ENCODE results near the gene RSRC1. TPM values are rescaled to one million over a fixed set of nuclear protein-coding genes. Genes with fewer than 3 reads are reported as not detected.
A peak's percentile ranks its signal among the peaks of the same experiment; 100 is the strongest.

The RSRC1 gene
- total RNA-seq, 1 donor from 2014 or later: 44.6 TPM

DNA sequence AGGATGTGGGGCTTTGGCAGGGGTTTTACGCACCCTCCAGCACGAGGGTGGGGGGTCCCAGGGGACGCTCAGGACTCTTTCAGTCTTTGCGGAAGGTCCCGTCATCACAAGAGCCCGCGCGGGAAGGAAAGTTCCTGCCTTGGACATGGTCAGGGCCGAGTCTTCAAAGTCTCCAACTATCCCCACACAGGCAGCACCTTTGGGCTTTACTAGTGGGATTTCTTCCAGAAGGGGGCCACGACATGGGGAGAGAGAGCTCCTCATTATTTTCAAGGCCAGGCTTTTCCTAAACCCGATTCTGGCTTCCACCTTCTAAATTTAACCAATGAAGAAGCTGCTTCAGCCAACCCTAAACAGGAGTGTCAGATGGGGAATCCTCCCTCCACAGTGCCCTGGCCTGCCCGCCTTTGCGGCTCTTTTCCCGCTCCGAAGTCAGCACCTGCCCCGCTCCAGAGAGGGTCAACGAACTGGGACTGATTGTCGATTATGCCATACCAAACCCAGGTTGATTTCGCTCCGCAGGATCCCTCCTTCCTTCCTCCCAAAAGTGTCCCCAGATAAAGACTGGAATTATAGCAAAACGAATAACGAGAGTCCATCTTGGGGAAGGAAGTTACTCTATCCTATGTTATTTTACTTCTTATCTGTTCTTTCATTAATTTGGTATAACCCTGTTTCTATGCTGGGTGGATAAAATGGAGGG, 14.6 kb upstream of the RSRC1 start:
- intact Hi-C loops (cut with micrococcal nuclease): loop anchor here (1.0 to 10.0 kb wide), 5 partner anchors 8 to 707 kb away; partner anchors contain the start of genes MFSD1 and PTX3
- peaks cover 15% of the 10 kb centered on the region for H3K4me1 Mint-ChIP-seq
- peak overlapping the region; percentile 5 for H3K27ac Mint-ChIP-seq
- DNase-seq: peak; percentile 67
- H3K9me3 Mint-ChIP-seq: peaks cover 6% of the 10 kb centered on the region
- H3K27me3 Mint-ChIP-seq: peaks cover 88% of the 10 kb centered on the region
- H3K4me3 Mint-ChIP-seq: no peak overlapping the region
- H3K36me3 Mint-ChIP-seq (ENCODE audit: low read depth): peaks cover 5% of the 10 kb centered on the region

GRCh38 chr3:158095814-158096704, 13.8 kb upstream of the RSRC1 start:
- no peak for DNase-seq
- H3K4me1 Mint-ChIP-seq: peaks cover 15% of the 10 kb centered on the region
- peaks cover 6% of the 10 kb centered on the region for H3K9me3 Mint-ChIP-seq
- peak overlapping the region; percentile 5 for H3K27ac Mint-ChIP-seq
- H3K27me3 Mint-ChIP-seq: peaks cover 85% of the 10 kb centered on the region
- intact Hi-C loops (cut with micrococcal nuclease): loop anchor here (1.0 to 10.0 kb wide), 5 partner anchors 7 to 706 kb away; partner anchors contain the start of genes MFSD1 and PTX3
- H3K4me3 Mint-ChIP-seq: peak overlapping the region; percentile 0
- H3K36me3 Mint-ChIP-seq (ENCODE audit: low read depth): peaks cover 5% of the 10 kb centered on the region

DNA sequence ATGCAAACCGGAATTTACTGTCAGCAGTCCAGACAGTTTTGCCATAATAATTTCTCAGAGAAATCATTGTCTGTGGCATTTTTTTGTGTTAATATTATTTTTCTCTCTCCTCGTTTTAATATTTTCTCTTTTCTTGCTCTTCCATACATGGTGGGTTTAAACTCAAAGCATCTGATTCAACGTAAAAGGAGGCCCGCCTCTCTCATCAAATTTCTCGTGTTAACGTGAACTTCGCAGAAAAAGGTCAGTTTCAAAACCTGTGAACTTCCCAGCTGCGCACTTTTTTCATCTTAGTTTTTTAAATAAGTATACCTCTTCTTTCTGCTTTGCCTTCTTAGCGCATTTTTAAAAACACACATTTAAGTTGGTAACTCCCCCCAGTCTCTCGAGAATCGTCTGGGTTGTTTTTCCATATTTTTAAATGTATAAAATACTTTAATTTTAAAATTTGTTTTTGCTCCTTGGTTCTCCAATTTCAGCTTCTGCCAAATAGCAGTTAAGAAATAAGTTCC, 12.8 kb upstream of the RSRC1 start:
- no peak for DNase-seq
- Mint-ChIP-seq H3K27ac (peak overlapping the region; percentile 40), H3K9me3 (peaks cover 6% of the 10 kb centered on the region), H3K4me3 (peak overlapping the region; percentile 89), H3K36me3 (ENCODE audit: low read depth) (peaks cover 5% of the 10 kb centered on the region), H3K27me3 (peaks cover 85% of the 10 kb centered on the region), H3K4me1 (peaks cover 15% of the 10 kb centered on the region)
- intact Hi-C loops (cut with micrococcal nuclease): loop anchor here (5.0 to 10.0 kb wide), 4 partner anchors 438 to 705 kb away; partner anchors contain the start of genes MFSD1 and PTX3

DNA sequence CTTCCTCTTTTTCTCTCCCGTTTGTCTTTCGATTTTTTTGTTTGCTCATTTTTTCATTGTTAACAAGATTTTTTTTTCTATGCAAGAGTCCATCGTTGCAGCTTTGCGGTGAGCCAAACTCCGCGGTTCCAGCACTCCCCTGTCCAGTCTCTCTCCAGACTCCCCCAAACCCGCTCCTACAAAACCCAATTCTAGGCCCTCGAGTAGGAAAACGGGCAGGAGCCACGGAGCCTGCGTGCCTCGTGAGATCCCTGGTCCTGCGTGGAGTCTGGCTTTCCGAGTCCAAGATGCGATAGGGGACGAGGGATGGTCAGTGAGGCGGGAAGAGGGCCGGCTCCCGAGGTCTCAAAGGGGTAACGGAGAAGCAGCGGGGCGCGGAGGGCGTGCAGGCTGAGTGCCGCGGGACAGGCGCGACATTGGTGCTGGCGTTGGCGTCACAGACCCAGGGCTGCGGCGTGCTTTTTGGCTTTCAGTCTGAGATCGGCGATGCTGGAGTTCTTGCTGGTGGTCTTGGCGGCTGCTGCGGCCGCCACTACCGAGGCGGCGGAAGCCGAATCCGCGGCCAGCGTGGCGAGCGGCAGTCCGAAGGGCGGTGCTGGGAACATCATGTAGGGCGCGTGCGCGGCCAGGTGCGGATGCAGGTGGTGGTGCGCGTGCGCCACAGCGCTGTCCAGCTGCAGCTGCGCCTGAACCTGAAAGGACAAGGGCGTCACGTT, 12.1 kb upstream of the RSRC1 start:
- Mint-ChIP-seq H3K27ac (peak overlapping the region; percentile 62), H3K36me3 (ENCODE audit: low read depth) (peaks cover 6% of the 10 kb centered on the region), H3K4me3 (peak overlapping the region; percentile 89), H3K4me1 (peaks cover 16% of the 10 kb centered on the region), H3K27me3 (peaks cover 85% of the 10 kb centered on the region), H3K9me3 (peaks cover 9% of the 10 kb centered on the region)
- DNase-seq: peak; percentile 93
- intact Hi-C loops (cut with micrococcal nuclease): loop anchor here (1.0 to 10.0 kb wide), 5 partner anchors 13 to 705 kb away; partner anchors contain the start of genes MFSD1, PTX3 and RSRC1

DNA sequence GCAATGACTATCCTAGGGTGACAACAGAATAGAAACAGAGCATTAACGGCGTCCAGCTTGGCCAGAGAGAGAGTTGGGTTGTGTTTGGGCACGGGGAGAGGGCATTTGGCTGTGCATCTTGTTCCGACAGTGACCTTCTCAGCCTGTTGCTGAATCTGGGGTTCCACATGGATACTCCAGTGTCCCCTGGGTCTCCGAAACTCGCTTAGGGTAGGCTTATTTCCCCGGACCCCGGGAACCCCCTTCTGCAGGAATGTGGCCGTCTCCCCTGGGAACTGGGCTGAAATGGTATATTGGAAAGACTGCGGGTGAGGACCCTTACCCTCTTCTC, 11.6 kb upstream of the RSRC1 start:
- Mint-ChIP-seq H3K9me3 (peaks cover 13% of the 10 kb centered on the region), H3K4me3 (peak overlapping the region; percentile 89), H3K27ac (peak overlapping the region; percentile 62), H3K27me3 (peaks cover 87% of the 10 kb centered on the region), H3K4me1 (peaks cover 20% of the 10 kb centered on the region), H3K36me3 (ENCODE audit: low read depth) (peaks cover 6% of the 10 kb centered on the region)
- intact Hi-C loops (cut with micrococcal nuclease): loop anchor here (1.0 to 10.0 kb wide), 5 partner anchors 12 to 704 kb away; partner anchors contain the start of genes MFSD1, PTX3 and RSRC1
- DNase-seq: no peak

DNA sequence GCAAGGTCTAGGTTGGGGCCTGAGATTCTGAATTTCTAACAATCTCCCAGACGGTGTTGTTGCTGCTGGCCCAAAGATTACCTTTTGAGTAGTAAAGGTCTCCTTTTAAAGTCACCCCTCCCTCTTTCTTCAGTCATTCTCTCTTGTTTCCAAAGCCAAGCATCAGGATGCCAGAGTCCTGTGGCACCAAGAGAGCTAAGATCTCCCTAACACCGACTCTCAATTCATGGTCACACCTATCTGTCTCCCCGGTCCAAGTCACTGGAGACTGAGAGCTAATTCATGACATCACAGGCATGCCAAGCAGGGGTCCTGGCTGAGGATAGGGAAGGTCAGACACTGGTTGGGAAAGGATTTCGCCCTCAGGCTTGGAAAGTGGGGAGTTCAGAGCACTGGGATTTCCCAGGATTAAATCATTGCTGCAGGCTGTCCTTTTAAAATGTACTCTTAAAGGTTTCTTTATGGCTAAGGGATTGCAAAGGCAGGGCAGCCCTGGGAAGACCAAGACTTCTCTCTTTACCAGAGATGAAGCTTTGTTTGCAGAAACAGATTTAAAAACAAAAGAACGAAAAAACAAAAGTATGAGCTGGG, 11.0 kb upstream of the RSRC1 start:
- H3K4me3 Mint-ChIP-seq: no peak overlapping the region
- peaks cover 24% of the 10 kb centered on the region for H3K4me1 Mint-ChIP-seq
- peaks cover 15% of the 10 kb centered on the region for H3K9me3 Mint-ChIP-seq
- H3K27ac Mint-ChIP-seq: no peak overlapping the region
- H3K36me3 Mint-ChIP-seq (ENCODE audit: low read depth): peaks cover 8% of the 10 kb centered on the region
- intact Hi-C loops (cut with micrococcal nuclease): loop anchor here (1.0 to 10.0 kb wide), 5 partner anchors 11 to 703 kb away; partner anchors contain the start of genes MFSD1, PTX3 and RSRC1
- DNase-seq: no peak
- peaks cover 87% of the 10 kb centered on the region for H3K27me3 Mint-ChIP-seq

GRCh38 chr3:158100681-158101080, 9.2 kb upstream of the RSRC1 start:
- H3K9me3 Mint-ChIP-seq: peaks cover 23% of the 10 kb centered on the region
- no peak overlapping the region for H3K27ac Mint-ChIP-seq
- H3K4me1 Mint-ChIP-seq: peaks cover 32% of the 10 kb centered on the region
- peaks cover 86% of the 10 kb centered on the region for H3K27me3 Mint-ChIP-seq
- intact Hi-C loops (cut with micrococcal nuclease): loop anchor here (10.0 kb wide), 1 partner anchor 1664 kb away; no protein-coding TSS in a partner anchor
- DNase-seq: no peak
- H3K36me3 Mint-ChIP-seq (ENCODE audit: low read depth): peaks cover 8% of the 10 kb centered on the region
- no peak overlapping the region for H3K4me3 Mint-ChIP-seq

DNA sequence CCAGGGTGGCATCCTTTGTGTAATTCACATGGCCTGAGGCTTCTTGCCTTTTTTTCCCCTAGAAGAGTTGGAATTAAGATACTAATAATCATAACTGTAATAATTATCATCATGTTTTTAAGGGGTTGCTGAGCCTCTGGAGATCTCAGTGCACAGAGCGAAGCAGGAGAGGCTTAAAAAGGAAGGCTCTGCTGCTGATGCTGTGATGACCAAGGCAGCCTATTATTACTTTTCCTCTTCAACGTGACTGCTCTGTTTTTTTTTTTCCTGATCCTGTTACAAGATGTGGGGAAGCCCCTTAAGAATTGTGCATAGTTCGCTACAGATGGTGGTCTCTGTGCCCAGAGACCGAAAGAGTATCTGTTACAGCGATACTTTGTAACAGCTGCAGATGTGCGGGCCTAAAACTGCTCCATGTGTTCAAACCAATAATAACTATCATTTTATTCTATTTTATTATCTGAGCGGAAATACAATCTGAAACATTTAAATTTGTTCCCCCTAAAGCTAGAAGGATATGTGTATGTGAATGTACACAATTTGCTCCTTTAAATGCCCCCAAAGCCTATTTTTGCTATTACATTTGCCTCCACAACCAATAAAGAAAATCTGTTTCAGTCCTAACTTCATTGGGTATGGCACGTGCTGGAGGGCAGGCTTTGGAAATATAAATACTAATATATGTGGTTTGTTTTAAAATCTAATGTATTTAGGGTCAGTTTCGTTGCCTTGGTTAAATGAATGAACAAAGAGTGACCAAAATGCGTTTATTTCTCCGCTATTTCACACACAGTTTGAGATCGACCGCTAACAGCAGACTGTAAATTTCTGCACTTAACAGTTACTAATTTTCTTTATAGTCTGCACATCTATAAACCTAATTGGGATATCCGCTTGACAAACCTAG, 8.3 kb upstream of the RSRC1 start:
- Mint-ChIP-seq H3K4me3 (no peak overlapping the region), H3K4me1 (peaks cover 36% of the 10 kb centered on the region), H3K9me3 (peaks cover 23% of the 10 kb centered on the region), H3K27ac (no peak overlapping the region), H3K27me3 (peaks cover 86% of the 10 kb centered on the region), H3K36me3 (ENCODE audit: low read depth) (peaks cover 15% of the 10 kb centered on the region)
- no peak for DNase-seq
- intact Hi-C loops (cut with micrococcal nuclease): loop anchor here (10.0 kb wide), 1 partner anchor 1663 kb away; no protein-coding TSS in a partner anchor

GRCh38 chr3:158102242-158103080, 7.4 kb upstream of the RSRC1 start:
- no peak for DNase-seq
- Mint-ChIP-seq H3K27me3 (peaks cover 86% of the 10 kb centered on the region), H3K4me1 (peaks cover 42% of the 10 kb centered on the region), H3K27ac (peak overlapping the region; percentile 84), H3K4me3 (no peak overlapping the region), H3K9me3 (peaks cover 29% of the 10 kb centered on the region), H3K36me3 (ENCODE audit: low read depth) (peaks cover 19% of the 10 kb centered on the region)
- intact Hi-C loops (cut with micrococcal nuclease): loop anchor here (1.0 to 10.0 kb wide), 2 partner anchors 7 to 1662 kb away; no protein-coding TSS in a partner anchor

DNA sequence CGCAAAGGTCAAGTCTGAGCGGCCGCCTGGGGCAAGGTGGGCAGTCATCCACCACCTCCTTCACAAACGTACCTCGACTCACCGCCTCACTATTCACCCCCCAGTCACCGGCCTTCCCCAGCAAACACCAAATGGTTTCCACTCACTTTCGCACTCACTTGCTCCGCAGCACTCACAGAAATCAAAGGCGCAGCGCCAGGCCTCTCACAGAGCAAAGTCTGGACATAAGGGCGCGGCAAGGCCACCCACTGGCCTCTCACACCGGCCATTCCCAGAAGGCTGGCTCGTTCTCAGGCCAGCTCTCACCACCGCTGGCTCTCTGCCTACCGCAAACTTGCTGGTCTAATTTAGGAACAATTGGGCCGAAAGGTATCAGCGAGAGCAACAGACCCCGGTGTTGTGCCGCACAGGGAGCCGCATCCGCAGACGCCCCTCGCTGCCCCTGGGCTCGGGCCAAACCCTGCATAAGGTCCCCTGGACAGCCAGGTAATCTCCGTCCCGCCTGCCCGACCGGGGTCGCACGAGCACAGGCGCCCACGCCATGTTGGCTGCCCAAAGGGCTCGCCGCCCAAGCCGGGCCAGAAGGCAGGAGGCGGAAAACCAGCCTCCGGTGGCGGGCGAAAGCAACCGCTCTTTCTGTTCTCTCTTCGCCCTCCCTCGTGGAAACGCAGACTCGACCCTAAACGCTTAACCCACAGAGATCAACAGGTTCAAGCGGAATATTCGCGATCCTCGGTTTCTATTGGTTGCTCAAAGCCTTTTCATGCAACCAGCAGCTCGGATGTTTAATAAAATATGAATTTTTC, 6.6 kb upstream of the RSRC1 start:
- DNase-seq: peak; percentile 69
- Mint-ChIP-seq H3K4me1 (peaks cover 34% of the 10 kb centered on the region), H3K27me3 (peaks cover 86% of the 10 kb centered on the region), H3K36me3 (ENCODE audit: low read depth) (peaks cover 15% of the 10 kb centered on the region), H3K27ac (peak overlapping the region; percentile 84), H3K4me3 (peak overlapping the region; percentile 44), H3K9me3 (peaks cover 29% of the 10 kb centered on the region)
- intact Hi-C loops (cut with micrococcal nuclease): loop anchor here (1.0 to 10.0 kb wide), 2 partner anchors 8 to 1662 kb away; no protein-coding TSS in a partner anchor

All from activated CD4-positive, alpha-beta T cell treated with anti-CD3 and anti-CD28 coated beads, Interleukin-2, amount 10 ng/mL, durations not matched to agents 24 days and 14 days (primary cell).